Lung (tissue), 12 donors: Measurements from ENCODE around the gene KCNQ4. TPM values are rescaled to one million over a fixed set of nuclear protein-coding genes. Genes with fewer than 3 reads are reported as not detected.

Experiments used
- ATAC-seq: fragments of 200-7000 bp; cut with Tn5 transposase; one replicate; pipeline ENCODE4 v1.9.1; 2020; ENCODE audit warnings: moderate number of reproducible peaks; ENCODE audit not compliant: insufficient read depth, low FRiP score
- DNase-seq, 3 donors: peaks; one replicate each; pipeline ENCODE4 v3.0.0-alpha.2; 2013 to 2017
- H3K27ac ChIP-seq, 2 donors: one replicate each; pipeline ENCODE4 v1.5.1; 2013; ENCODE audit warnings: mild to moderate bottlenecking in 2 of 2, moderate library complexity in 2 of 2, control low read depth in 1 of 2, inconsistent platforms in 1 of 2, low read depth in 1 of 2, low read length in 1 of 2
- H3K27me3 ChIP-seq, 3 donors: one replicate each; pipeline ENCODE4 v1.5.1; 2013; ENCODE audit warnings: low read length in 2 of 3; ENCODE audit not compliant: control insufficient read depth in 3 of 3, insufficient read depth in 3 of 3
- H3K36me3 ChIP-seq, 4 donors: one replicate each; pipeline ENCODE4 v1.5.1; 2013; ENCODE audit warnings: low read length in 4 of 4, mild to moderate bottlenecking in 1 of 4, moderate library complexity in 1 of 4; ENCODE audit not compliant: control insufficient read depth in 4 of 4, insufficient read depth in 4 of 4
- H3K4me1 ChIP-seq, 5 donors: one replicate each; pipeline ENCODE4 v1.5.1; 2013; ENCODE audit warnings: low read length in 5 of 5, mild to moderate bottlenecking in 2 of 5, moderate library complexity in 1 of 5; ENCODE audit not compliant: control insufficient read depth in 5 of 5, insufficient read depth in 5 of 5
- H3K4me3 ChIP-seq: one replicate; pipeline ENCODE4 v1.5.1; 2013; ENCODE audit warnings: mild to moderate bottlenecking, control low read depth, moderate library complexity
- H3K9ac ChIP-seq, 2 donors: one replicate each; pipeline ENCODE4 v1.5.1; 2013; ENCODE audit warnings: low read length in 2 of 2, control low read depth in 1 of 2; ENCODE audit not compliant: insufficient read depth in 1 of 2
- H3K9me3 ChIP-seq, 4 donors: one replicate each; pipeline ENCODE4 v1.5.1; 2013; ENCODE audit warnings: low read length in 3 of 4, mild to moderate bottlenecking in 1 of 4, moderate library complexity in 1 of 4; ENCODE audit not compliant: control insufficient read depth in 4 of 4, insufficient read depth in 3 of 4
- CTCF ChIP-seq: IDR thresholded peaks from 2 replicates; pipeline ENCODE4 v1.5.1; 2012; ENCODE audit warnings: mild to moderate bottlenecking; ENCODE audit errors: control extremely low read depth, extremely low read depth
- WGBS, 2 donors: extraction: QIAGEN DNeasy Blood & Tissue Kit; methylation state at CpG; one replicate each; pipeline ENCODE4 v1.1.7; 2013; 5-methylcytosine and 5-hydroxymethylcytosine counted together
- polyA plus RNA-seq, 2 donors: library from polyadenylated mRNA; stranded (reverse); fragments of 200-250 nt; gene quantifications; one replicate each; pipeline ENCODE4 v1.2.1, GENCODE V29; 2013
- total RNA-seq, 2 donors: library from RNA; depleted of rRNA in 1 of 2; stranded (reverse); fragments of >200 nt in 1 of 2; gene quantifications; one replicate each; pipeline ENCODE4 v1.2.1, GENCODE V29; 2014 to 2021
- donor health status: control.
- donor health status: control.
- donor health status: Bipolar disorder and iron deficiency.
- donor health status: healthy.
- donor health status: DM: yes; HTN: yes; CAD: no.

Gene KCNQ4
- total and polyA plus RNA-seq, 4 donors: 0.54 to 0.98 (median 0.59) TPM

DNA sequence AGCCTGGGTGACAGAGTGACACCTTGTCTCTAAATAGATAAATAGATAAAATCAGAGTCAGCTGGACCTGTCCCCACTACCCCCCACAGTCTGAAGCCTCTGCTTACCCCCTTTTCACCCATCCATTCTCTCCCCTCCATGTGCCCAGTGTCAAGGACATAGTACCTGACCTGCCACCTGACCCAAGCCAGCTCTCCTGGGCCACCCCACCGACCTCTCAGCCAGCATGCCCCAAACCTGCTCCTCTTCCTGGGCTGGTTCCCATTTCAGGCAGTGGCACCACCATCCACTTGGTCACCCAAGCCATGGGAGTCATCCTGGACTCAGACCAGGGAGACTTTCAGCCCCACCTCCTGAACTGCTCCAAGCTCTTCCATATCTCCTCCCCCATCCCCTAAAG lies 50.4 kb downstream of the KCNQ4 start:
- no peaks in the 10 kb centered on the region for H3K36me3 ChIP-seq
- peaks cover 0 to 1% (median 0%) of the 10 kb centered on the region in 5 donors for H3K4me1 ChIP-seq
- no peaks in the 10 kb centered on the region for H3K9me3 ChIP-seq
- no peak overlapping the region for H3K9ac ChIP-seq
- H3K4me3 ChIP-seq: no peak overlapping the region
- no peak for ATAC-seq
- WGBS, 2 donors: 91 to 94% methylated on average over 1 of the region's 1 CpG
- no peak for DNase-seq
- H3K27me3 ChIP-seq: no peaks in the 10 kb centered on the region
- TF ChIP-seq CTCF: no peak
- H3K27ac ChIP-seq: no peak overlapping the region

- Histone ChIP-seq H3K4me1 (peaks cover 0 to 12% (median 0%) of the 10 kb centered on the region in 5 donors), H3K27me3 (no peaks in the 10 kb centered on the region), H3K4me3 (no peak overlapping the region), H3K36me3 (no peaks in the 10 kb centered on the region), H3K9me3 (no peaks in the 10 kb centered on the region), H3K27ac (no peak overlapping the region), H3K9ac (no peak overlapping the region)
- ATAC-seq (no peak), DNase-seq (no peak)
- WGBS, 2 donors: 79 to 93% methylated on average over 11 of the region's 11 CpGs
- TF ChIP-seq CTCF: no peak
Observed at GRCh38 chr1:40834968-40835545, 51.5 kb downstream of the KCNQ4 start.

DNA sequence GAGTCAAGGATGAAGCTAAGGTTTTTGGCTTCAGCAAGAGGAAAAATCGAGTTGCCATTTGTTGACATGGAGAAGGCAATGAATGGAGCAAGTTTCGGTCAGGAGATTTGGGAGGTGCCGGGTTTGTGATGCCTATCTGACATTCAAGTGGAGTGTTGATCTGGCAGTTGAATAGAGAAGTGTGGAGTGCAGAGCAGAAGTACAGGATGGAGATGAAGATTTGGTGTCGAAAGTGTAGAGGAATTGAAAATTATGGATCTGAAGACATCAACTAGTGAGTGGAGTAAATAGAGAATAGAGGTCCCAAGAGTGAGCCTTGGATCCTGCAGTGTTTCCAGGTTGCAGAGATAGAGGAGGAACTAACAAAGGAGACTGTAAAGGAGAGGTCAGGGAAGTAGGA lies 52.7 kb downstream of the KCNQ4 start:
- ATAC-seq: no peak
- Histone ChIP-seq H3K4me1 (peaks cover 0 to 12% (median 0%) of the 10 kb centered on the region in 5 donors), H3K27ac (no peak overlapping the region), H3K4me3 (no peak overlapping the region), H3K9ac (no peak overlapping the region), H3K9me3 (no peaks in the 10 kb centered on the region), H3K27me3 (no peaks in the 10 kb centered on the region), H3K36me3 (no peaks in the 10 kb centered on the region)
- no peak for DNase-seq
- 82 to 84% methylated on average over 4 of the region's 4 CpGs for WGBS, 2 donors
- TF ChIP-seq CTCF: no peak

- Histone ChIP-seq H3K27ac (no peak overlapping the region), H3K36me3 (no peaks in the 10 kb centered on the region), H3K9me3 (peaks cover 0 to 1% (median 0%) of the 10 kb centered on the region in 4 donors), H3K4me1 (peaks cover 0 to 12% (median 0%) of the 10 kb centered on the region in 5 donors), H3K4me3 (no peak overlapping the region), H3K27me3 (no peaks in the 10 kb centered on the region), H3K9ac (no peak overlapping the region)
- DNase-seq (no peak), ATAC-seq (no peak)
- no peak for TF ChIP-seq CTCF
- 76 to 78% methylated on average over 23 to 24 of the region's 24 CpGs for WGBS, 2 donors
Observed at GRCh38 chr1:40837601-40838000, 54.0 kb downstream of the KCNQ4 start.
